Activated CD4-positive, alpha-beta T cell treated with anti-CD3 and anti-CD28 coated beads for 4 hours (primary cell): ENCODE results near the gene USB1.

Experiments
- DNase-seq, 2 donors: peaks; one replicate each; pipeline ENCODE4 v3.0.0-alpha.2; 2020

The USB1 gene

GRCh38 chr16:58049232-58050185, 48.3 kb downstream of the USB1 start:
- no peak for DNase-seq

GRCh38 chr16:58051296-58051695, 50.1 kb downstream of the USB1 start:
- DNase-seq: no peak

- DNase-seq: no peak
These were observed 50.8 kb downstream of the USB1 start for GRCh38 chr16:58051821-58052603.

GRCh38 chr16:58053682-58054005, 52.4 kb downstream of the USB1 start:
- no peak for DNase-seq

GRCh38 chr16:58054289-58054688, 53.1 kb downstream of the USB1 start:
- no peak for DNase-seq

- no peak for DNase-seq
These were observed 55.4 kb downstream of the USB1 start for GRCh38 chr16:58056580-58056979.

- no peak for DNase-seq
These were observed 55.9 kb downstream of the USB1 start for GRCh38 chr16:58057121-58057520.

- no peak for DNase-seq
These were observed 56.6 kb downstream of the USB1 start for GRCh38 chr16:58057784-58058183.

- DNase-seq: no peak
These were observed 61.6 kb downstream of the USB1 start for GRCh38 chr16:58062821-58063220.

GRCh38 chr16:58063377-58064076, 62.3 kb downstream of the USB1 start:
- no peak for DNase-seq

GRCh38 chr16:58070585-58070984, 69.4 kb downstream of the USB1 start:
- DNase-seq: no peak
